Liver (tissue), 9 donors: ENCODE results near the gene WDR86. TPM values are rescaled to one million over a fixed set of nuclear protein-coding genes. Genes with fewer than 3 reads are reported as not detected.

Experiments used
- DNase-seq: peaks from one replicate; pipeline ENCODE4 v3.0.0-alpha.2; 2017; ENCODE audit warnings: low spot score
- H3K27ac ChIP-seq, 2 donors: one replicate each; pipeline ENCODE4 v1.7.0; 2013; ENCODE audit warnings: inconsistent platforms in 2 of 2, low read length in 2 of 2, control low read depth in 1 of 2, low read depth in 1 of 2, mild to moderate bottlenecking in 1 of 2
- H3K27me3 ChIP-seq, 4 donors: one replicate each; pipeline versions ENCODE4 v1.6.1 to v1.7.0; 2013; ENCODE audit warnings: low read length in 3 of 4, inconsistent platforms in 1 of 4, mild to moderate bottlenecking in 1 of 4, moderate library complexity in 1 of 4; ENCODE audit not compliant: control insufficient read depth in 4 of 4, insufficient read depth in 4 of 4
- H3K36me3 ChIP-seq, 4 donors: one replicate each; pipeline versions ENCODE4 v1.6.1 to v1.7.0; 2013; ENCODE audit warnings: low read length in 3 of 4, mild to moderate bottlenecking in 3 of 4, low read depth in 1 of 4, moderate library complexity in 1 of 4; ENCODE audit not compliant: control insufficient read depth in 4 of 4, insufficient read depth in 3 of 4
- H3K4me1 ChIP-seq, 4 donors: one replicate each; pipeline versions ENCODE4 v1.6.1 to v1.7.0; 2013; ENCODE audit warnings: low read length in 3 of 4, mild to moderate bottlenecking in 3 of 4, moderate library complexity in 1 of 4; ENCODE audit not compliant: control insufficient read depth in 4 of 4, insufficient read depth in 4 of 4
- H3K4me3 ChIP-seq, 3 donors: one replicate each; pipeline versions ENCODE4 v1.6.1 to v1.7.0; 2013; ENCODE audit warnings: low read length in 3 of 3, control low read depth in 1 of 3, low read depth in 1 of 3, mild to moderate bottlenecking in 1 of 3
- H3K9ac ChIP-seq, 2 donors: one replicate each; pipeline ENCODE4 v1.7.0; 2013; ENCODE audit warnings: low read length in 2 of 2, mild to moderate bottlenecking in 2 of 2, moderate library complexity in 2 of 2, control low read depth in 1 of 2, low read depth in 1 of 2
- H3K9me3 ChIP-seq, 4 donors: one replicate each; pipeline versions ENCODE4 v1.6.1 to v1.7.0; 2013; ENCODE audit warnings: low read length in 3 of 4; ENCODE audit not compliant: control insufficient read depth in 4 of 4
- ATF3 ChIP-seq: IDR thresholded peaks from 2 replicates; pipeline ENCODE4 v1.6.1; 2016; ENCODE audit warnings: antibody characterized with exemption
- EGR1 ChIP-seq, 2 donors: IDR thresholded peaks; 2 replicates each; pipeline ENCODE4 v1.6.1; 2016 to 2018; ENCODE audit warnings: antibody characterized with exemption in 2 of 2, low read depth in 2 of 2
- FOXA1 ChIP-seq: IDR thresholded peaks from 2 replicates; pipeline ENCODE4 v1.6.1; 2016; ENCODE audit warnings: antibody characterized with exemption
- FOXA2 ChIP-seq: IDR thresholded peaks from 2 replicates; pipeline ENCODE4 v1.6.1; 2016; ENCODE audit warnings: antibody characterized with exemption
- GABPA ChIP-seq, 2 donors: IDR thresholded peaks in 1 of 2; conservative IDR thresholded peaks in 1 of 2; 2 replicates each; pipeline ENCODE4 v1.6.1; 2016; ENCODE audit warnings: antibody characterized with exemption in 2 of 2, mild to moderate bottlenecking in 1 of 2, moderate library complexity in 1 of 2
- HNF4G ChIP-seq: IDR thresholded peaks from 2 replicates; pipeline ENCODE4 v1.6.1; 2016; ENCODE audit warnings: antibody characterized with exemption
- JUND ChIP-seq, 2 donors: IDR thresholded peaks; 2 replicates each; pipeline ENCODE4 v1.6.1; 2016; ENCODE audit warnings: antibody characterized with exemption in 2 of 2
- MAX ChIP-seq: IDR thresholded peaks from 2 replicates; pipeline ENCODE4 v1.6.1; 2016; ENCODE audit warnings: antibody characterized with exemption
- NR2F2 ChIP-seq: IDR thresholded peaks from 2 replicates; pipeline ENCODE4 v1.6.1; 2016; ENCODE audit warnings: antibody characterized with exemption
- RAD21 ChIP-seq, 2 donors: IDR thresholded peaks; 2 replicates each; pipeline ENCODE4 v1.6.1; 2016; ENCODE audit warnings: antibody characterized with exemption in 2 of 2, mild to moderate bottlenecking in 2 of 2
- REST ChIP-seq: IDR thresholded peaks from 2 replicates; pipeline ENCODE4 v1.6.1; 2016; ENCODE audit warnings: antibody characterized with exemption, mild to moderate bottlenecking
- RXRA ChIP-seq, 2 donors: IDR thresholded peaks; 2 replicates each; pipeline ENCODE4 v1.6.1; 2017 to 2018; ENCODE audit warnings: antibody characterized with exemption in 2 of 2, mild to moderate bottlenecking in 1 of 2
- SP1 ChIP-seq: IDR thresholded peaks from 2 replicates; pipeline ENCODE4 v1.6.1; 2018; ENCODE audit warnings: antibody characterized with exemption, mild to moderate bottlenecking
- TAF1 ChIP-seq: conservative IDR thresholded peaks from 2 replicates; pipeline ENCODE4 v1.6.1; 2016; ENCODE audit warnings: antibody characterized with exemption, mild to moderate bottlenecking
- WGBS: extraction: QIAGEN DNeasy Blood & Tissue Kit; methylation state at CpG from one replicate; pipeline ENCODE4 v1.1.7; 2013; 5-methylcytosine and 5-hydroxymethylcytosine counted together
- polyA plus RNA-seq, 2 donors: library from polyadenylated mRNA; stranded (reverse) in 1 of 2; unstranded in 1 of 2; fragments of 200-250 nt in 1 of 2; fragments of >200 nt in 1 of 2; fragmentation: Nextera tagmentation in 1 of 2; extraction: Ambion mirVana in 1 of 2; gene quantifications; one replicate each; pipeline versions ENCODE4 v1.2.1 to v1.2.3, GENCODE V29; 2013 to 2015
- total RNA-seq, 2 donors: library from RNA; depleted of rRNA; stranded (reverse); fragments of >200 nt; gene quantifications; one replicate each; pipeline ENCODE4 v1.2.3, GENCODE V29; 2014
- TF ChIP-seq, protein P1 (sequence below): fragments of 150-350 bp; IDR thresholded peaks from 2 replicates; pipeline ENCODE4 v1.5.1; 2017; ENCODE audit warnings: improper control_type of control experiment, low read depth, low read length; ENCODE audit not compliant: missing input control
- TF ChIP-seq, protein P2 (sequence below): IDR thresholded peaks from 2 replicates; pipeline ENCODE4 v1.6.1; 2016; ENCODE audit warnings: antibody characterized with exemption
- donor health status: healthy.
- donor health status: healthy.
- donor health status: healthy.
- donor health status: healthy.
- donor health status: healthy.

The WDR86 gene
- total and polyA plus RNA-seq, 4 donors, result 0.35 to 4.9 (median 0.77) TPM

- Histone ChIP-seq H3K9me3 (no peaks in the 10 kb centered on the region), H3K4me1 (no peaks in the 10 kb centered on the region), H3K27ac (no peak overlapping the region), H3K4me3 (no peak overlapping the region), H3K36me3 (no peaks in the 10 kb centered on the region), H3K27me3 (peaks cover 0 to 2% (median 0%) of the 10 kb centered on the region in 4 donors), H3K9ac (no peak overlapping the region)
- no peak for DNase-seq
- TF ChIP-seq JUND (IDR thresholded peaks at IDR 0.05) (no peak), REST (no peak), TAF1 (no peak), MAX (no peak), SP1 (no peak), GABPA (IDR thresholded peaks at IDR 0.05 in 1 of 2, conservative IDR thresholded peaks at IDR 0.05 in 1 of 2) (no peak), NR2F2 (no peak), HNF4G (no peak), RXRA (IDR thresholded peaks at IDR 0.05) (no peak), RAD21 (IDR thresholded peaks at IDR 0.05) (no peak), ATF3 (no peak), FOXA2 (no peak)
- TF ChIP-seq, protein P1, sequence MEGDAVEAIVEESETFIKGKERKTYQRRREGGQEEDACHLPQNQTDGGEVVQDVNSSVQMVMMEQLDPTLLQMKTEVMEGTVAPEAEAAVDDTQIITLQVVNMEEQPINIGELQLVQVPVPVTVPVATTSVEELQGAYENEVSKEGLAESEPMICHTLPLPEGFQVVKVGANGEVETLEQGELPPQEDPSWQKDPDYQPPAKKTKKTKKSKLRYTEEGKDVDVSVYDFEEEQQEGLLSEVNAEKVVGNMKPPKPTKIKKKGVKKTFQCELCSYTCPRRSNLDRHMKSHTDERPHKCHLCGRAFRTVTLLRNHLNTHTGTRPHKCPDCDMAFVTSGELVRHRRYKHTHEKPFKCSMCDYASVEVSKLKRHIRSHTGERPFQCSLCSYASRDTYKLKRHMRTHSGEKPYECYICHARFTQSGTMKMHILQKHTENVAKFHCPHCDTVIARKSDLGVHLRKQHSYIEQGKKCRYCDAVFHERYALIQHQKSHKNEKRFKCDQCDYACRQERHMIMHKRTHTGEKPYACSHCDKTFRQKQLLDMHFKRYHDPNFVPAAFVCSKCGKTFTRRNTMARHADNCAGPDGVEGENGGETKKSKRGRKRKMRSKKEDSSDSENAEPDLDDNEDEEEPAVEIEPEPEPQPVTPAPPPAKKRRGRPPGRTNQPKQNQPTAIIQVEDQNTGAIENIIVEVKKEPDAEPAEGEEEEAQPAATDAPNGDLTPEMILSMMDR, result no peak
- TF ChIP-seq, protein P2, sequence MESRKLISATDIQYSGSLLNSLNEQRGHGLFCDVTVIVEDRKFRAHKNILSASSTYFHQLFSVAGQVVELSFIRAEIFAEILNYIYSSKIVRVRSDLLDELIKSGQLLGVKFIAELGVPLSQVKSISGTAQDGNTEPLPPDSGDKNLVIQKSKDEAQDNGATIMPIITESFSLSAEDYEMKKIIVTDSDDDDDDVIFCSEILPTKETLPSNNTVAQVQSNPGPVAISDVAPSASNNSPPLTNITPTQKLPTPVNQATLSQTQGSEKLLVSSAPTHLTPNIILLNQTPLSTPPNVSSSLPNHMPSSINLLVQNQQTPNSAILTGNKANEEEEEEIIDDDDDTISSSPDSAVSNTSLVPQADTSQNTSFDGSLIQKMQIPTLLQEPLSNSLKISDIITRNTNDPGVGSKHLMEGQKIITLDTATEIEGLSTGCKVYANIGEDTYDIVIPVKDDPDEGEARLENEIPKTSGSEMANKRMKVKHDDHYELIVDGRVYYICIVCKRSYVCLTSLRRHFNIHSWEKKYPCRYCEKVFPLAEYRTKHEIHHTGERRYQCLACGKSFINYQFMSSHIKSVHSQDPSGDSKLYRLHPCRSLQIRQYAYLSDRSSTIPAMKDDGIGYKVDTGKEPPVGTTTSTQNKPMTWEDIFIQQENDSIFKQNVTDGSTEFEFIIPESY, result no peak
- WGBS, result 89% methylated on average over 8 of the region's 8 CpGs
These were observed 17.8 kb downstream of the WDR86 start for GRCh38 chr7:151392002-151392401.

DNA sequence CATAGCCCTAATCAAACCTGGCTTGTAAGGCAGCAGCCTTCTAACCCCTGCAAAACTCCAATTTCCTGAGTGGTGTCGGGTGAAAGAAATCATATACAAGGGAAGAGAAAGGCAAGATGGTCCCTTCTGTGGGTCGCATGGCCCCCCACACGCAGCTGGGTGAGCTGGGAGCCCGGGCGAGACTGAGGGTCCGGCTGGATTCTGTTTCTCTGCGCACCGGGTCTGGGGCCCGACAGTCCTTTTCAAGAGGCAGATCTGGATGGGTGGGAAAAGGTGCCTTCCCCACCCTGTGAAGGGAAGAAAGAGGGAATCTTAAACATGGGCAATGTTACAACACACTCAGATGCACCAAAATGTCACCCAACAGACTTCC is 18.5 kb downstream of the WDR86 start:
- H3K9me3 ChIP-seq, result no peaks in the 10 kb centered on the region

More for the DNA sequence above, 18.5 kb downstream of the WDR86 start:
- no peak overlapping the region for H3K4me3 ChIP-seq
- no peak overlapping the region for H3K9ac ChIP-seq
- no peaks in the 10 kb centered on the region for H3K4me1 ChIP-seq
- no peak overlapping the region for H3K27ac ChIP-seq
- H3K36me3 ChIP-seq, result no peaks in the 10 kb centered on the region
- H3K27me3 ChIP-seq, result peaks cover 0 to 2% (median 0%) of the 10 kb centered on the region in 4 donors
- WGBS, result 95% methylated on average over 9 of the region's 9 CpGs
- TF ChIP-seq FOXA2 (no peak), GABPA (IDR thresholded peaks at IDR 0.05 in 1 of 2, conservative IDR thresholded peaks at IDR 0.05 in 1 of 2) (no peak), FOXA1 (no peak), NR2F2 (no peak), RXRA (IDR thresholded peaks at IDR 0.05) (no peak), MAX (no peak), REST (no peak), HNF4G (no peak), ATF3 (no peak), EGR1 (IDR thresholded peaks at IDR 0.05; ENCODE audit: low read depth in 2 of 2) (no peak), RAD21 (IDR thresholded peaks at IDR 0.05) (no peak)
- TF ChIP-seq, protein P1, result no peak
- DNase-seq, result no peak
